Stimulated activated memory B cell treated with anti-CD40 and anti-IgM and Interleukin-4, amounts not matched to agents 10 μg/mL and 1 μg/mL and 100 μg/mL, for 72 hours (primary cell): ENCODE results near the gene SNX32.

Experiments used
- ATAC-seq: fragments of 150-1000 bp; cut with Tn5 transposase; 2 replicates; pipeline ENCODE4 v1.10.0; 2021
- H3K27ac Mint-ChIP-seq: one replicate; pipeline ENCODE4 v1.8.0; 2022; ENCODE audit warnings: mild to moderate bottlenecking, mixed read lengths
- H3K27me3 Mint-ChIP-seq: one replicate; pipeline ENCODE4 v1.8.0; 2022; ENCODE audit warnings: mixed read lengths
- H3K36me3 Mint-ChIP-seq: one replicate; pipeline ENCODE4 v1.8.0; 2022; ENCODE audit warnings: mixed read lengths
- H3K4me1 Mint-ChIP-seq: one replicate; pipeline ENCODE4 v1.8.0; 2022; ENCODE audit warnings: mixed read lengths
- H3K4me3 Mint-ChIP-seq: one replicate; pipeline ENCODE4 v1.8.0; 2022; ENCODE audit warnings: mild to moderate bottlenecking, moderate library complexity, mixed read lengths
- H3K9me3 Mint-ChIP-seq: one replicate; pipeline ENCODE4 v1.8.0; 2022; ENCODE audit warnings: mixed read lengths

SNX32 gene

GRCh38 chr11:65871811-65872548 is 38.2 kb downstream of the SNX32 start:
- H3K9me3 Mint-ChIP-seq, result no peaks in the 10 kb centered on the region
- peaks cover 8% of the 10 kb centered on the region for H3K36me3 Mint-ChIP-seq
- no peak overlapping the region for H3K4me3 Mint-ChIP-seq
- H3K27ac Mint-ChIP-seq, result no peak overlapping the region
- H3K4me1 Mint-ChIP-seq, result peaks cover 31% of the 10 kb centered on the region
- peaks cover 7% of the 10 kb centered on the region for H3K27me3 Mint-ChIP-seq
- ATAC-seq, result no peak

GRCh38 chr11:65872586-65873317 is 39.0 kb downstream of the SNX32 start, which contains the start of gene EFEMP2:
Gene EFEMP2 (minus strand): TSS chr11:65872800. CDS start chr11:65872354, 446 bp downstream.
- peaks cover 7% of the 10 kb centered on the region for H3K27me3 Mint-ChIP-seq
- peak within 1 kb of the TSS; percentile 83 for H3K4me3 Mint-ChIP-seq
- peaks cover 26% of the 10 kb centered on the region for H3K4me1 Mint-ChIP-seq
- peaks cover under 1% of the 10 kb centered on the region for H3K36me3 Mint-ChIP-seq
- ATAC-seq, result peak; percentile 6
- no peaks in the 10 kb centered on the region for H3K9me3 Mint-ChIP-seq
- peak within 1 kb of the TSS; percentile 84 for H3K27ac Mint-ChIP-seq

- Mint-ChIP-seq H3K27ac (peak overlapping the region; percentile 84), H3K36me3 (no peaks in the 10 kb centered on the region), H3K4me1 (peaks cover 26% of the 10 kb centered on the region), H3K9me3 (no peaks in the 10 kb centered on the region), H3K27me3 (peaks cover 7% of the 10 kb centered on the region), H3K4me3 (peak overlapping the region; percentile 83)
- ATAC-seq, result peak; percentile 94
Observed at GRCh38 chr11:65873318-65874156, 39.8 kb downstream of the SNX32 start.

- H3K4me3 Mint-ChIP-seq, result no peak within 1 kb of the TSS
- no peaks in the 10 kb centered on the region for H3K27me3 Mint-ChIP-seq
- no peaks in the 10 kb centered on the region for H3K9me3 Mint-ChIP-seq
- peak within 1 kb of the TSS; percentile 31 for H3K27ac Mint-ChIP-seq
- H3K36me3 Mint-ChIP-seq, result peaks cover 18% of the 10 kb centered on the region
- peaks cover 16% of the 10 kb centered on the region for H3K4me1 Mint-ChIP-seq
- ATAC-seq, result no peak
Observed at GRCh38 chr11:65879617-65880016, 45.9 kb downstream of the SNX32 start, which contains the start of gene CTSW. Gene CTSW (plus strand): TSS chr11:65879837. CDS start chr11:65879855, 18 bp downstream.

- no peaks in the 10 kb centered on the region for H3K9me3 Mint-ChIP-seq
- H3K27me3 Mint-ChIP-seq, result no peaks in the 10 kb centered on the region
- H3K4me3 Mint-ChIP-seq, result no peak overlapping the region
- peaks cover 23% of the 10 kb centered on the region for H3K36me3 Mint-ChIP-seq
- no peak for ATAC-seq
- H3K4me1 Mint-ChIP-seq, result peaks cover 20% of the 10 kb centered on the region
- H3K27ac Mint-ChIP-seq, result no peak overlapping the region
Observed at GRCh38 chr11:65880027-65880426, 46.3 kb downstream of the SNX32 start.

GRCh38 chr11:65880844-65881421 is 47.2 kb downstream of the SNX32 start:
- ATAC-seq, result no peak
- Mint-ChIP-seq H3K9me3 (no peaks in the 10 kb centered on the region), H3K4me1 (peaks cover 26% of the 10 kb centered on the region), H3K4me3 (no peak overlapping the region), H3K36me3 (peaks cover 27% of the 10 kb centered on the region), H3K27ac (peak overlapping the region; percentile 31), H3K27me3 (no peaks in the 10 kb centered on the region)

GRCh38 chr11:65882120-65883057 is 48.6 kb downstream of the SNX32 start:
- Mint-ChIP-seq H3K9me3 (no peaks in the 10 kb centered on the region), H3K27me3 (no peaks in the 10 kb centered on the region), H3K4me1 (peaks cover 38% of the 10 kb centered on the region), H3K27ac (no peak overlapping the region), H3K36me3 (peaks cover 34% of the 10 kb centered on the region), H3K4me3 (no peak overlapping the region)
- ATAC-seq, result no peak

GRCh38 chr11:65883058-65883761 is 49.4 kb downstream of the SNX32 start:
- ATAC-seq, result no peak
- Mint-ChIP-seq H3K27ac (no peak overlapping the region), H3K4me1 (peaks cover 46% of the 10 kb centered on the region), H3K27me3 (no peaks in the 10 kb centered on the region), H3K4me3 (no peak overlapping the region), H3K36me3 (peaks cover 34% of the 10 kb centered on the region), H3K9me3 (no peaks in the 10 kb centered on the region)

GRCh38 chr11:65883786-65884715 is 50.3 kb downstream of the SNX32 start:
- Mint-ChIP-seq H3K27ac (peak overlapping the region; percentile 28), H3K4me1 (peaks cover 54% of the 10 kb centered on the region), H3K27me3 (no peaks in the 10 kb centered on the region), H3K4me3 (no peak overlapping the region), H3K36me3 (peaks cover 34% of the 10 kb centered on the region), H3K9me3 (no peaks in the 10 kb centered on the region)
- no peak for ATAC-seq

- Mint-ChIP-seq H3K9me3 (no peaks in the 10 kb centered on the region), H3K36me3 (peaks cover 34% of the 10 kb centered on the region), H3K27me3 (no peaks in the 10 kb centered on the region), H3K27ac (peak overlapping the region; percentile 28), H3K4me3 (no peak overlapping the region), H3K4me1 (peaks cover 60% of the 10 kb centered on the region)
- peak; percentile 67 for ATAC-seq
Observed at GRCh38 chr11:65884716-65885092, 50.9 kb downstream of the SNX32 start.

- H3K27me3 Mint-ChIP-seq, result no peaks in the 10 kb centered on the region
- peaks cover 66% of the 10 kb centered on the region for H3K4me1 Mint-ChIP-seq
- no peak overlapping the region for H3K27ac Mint-ChIP-seq
- no peaks in the 10 kb centered on the region for H3K9me3 Mint-ChIP-seq
- peaks cover 34% of the 10 kb centered on the region for H3K36me3 Mint-ChIP-seq
- no peak overlapping the region for H3K4me3 Mint-ChIP-seq
- no peak for ATAC-seq
Observed at GRCh38 chr11:65885231-65885630, 51.5 kb downstream of the SNX32 start.

- peaks cover 34% of the 10 kb centered on the region for H3K36me3 Mint-ChIP-seq
- H3K27me3 Mint-ChIP-seq, result no peaks in the 10 kb centered on the region
- peaks cover 62% of the 10 kb centered on the region for H3K4me1 Mint-ChIP-seq
- H3K4me3 Mint-ChIP-seq, result no peak overlapping the region
- peak overlapping the region; percentile 48 for H3K27ac Mint-ChIP-seq
- no peak for ATAC-seq
- no peaks in the 10 kb centered on the region for H3K9me3 Mint-ChIP-seq
Observed at GRCh38 chr11:65885808-65886536, 52.2 kb downstream of the SNX32 start.
